Testis (tissue), 2 donors: ENCODE data around the gene SNED1.

Experiments used
- CTCF ChIP-seq, 3 experiments: fragments of 450-650 bp in 2 of 3; fragments of 200-600 bp in 1 of 3; sonication (generic) in 1 of 3; IDR thresholded peaks; one replicate each; pipeline ENCODE4 v1.5.1; 2016 to 2019; ENCODE audit warnings: antibody characterized with exemption in 3 of 3, mild to moderate bottlenecking in 2 of 3, moderate library complexity in 1 of 3
- POLR2A ChIP-seq: fragments of 450-650 bp; IDR thresholded peaks from one replicate; pipeline ENCODE4 v1.6.1; 2017; ENCODE audit warnings: antibody characterized with exemption, mild to moderate bottlenecking, moderate library complexity

DNA sequence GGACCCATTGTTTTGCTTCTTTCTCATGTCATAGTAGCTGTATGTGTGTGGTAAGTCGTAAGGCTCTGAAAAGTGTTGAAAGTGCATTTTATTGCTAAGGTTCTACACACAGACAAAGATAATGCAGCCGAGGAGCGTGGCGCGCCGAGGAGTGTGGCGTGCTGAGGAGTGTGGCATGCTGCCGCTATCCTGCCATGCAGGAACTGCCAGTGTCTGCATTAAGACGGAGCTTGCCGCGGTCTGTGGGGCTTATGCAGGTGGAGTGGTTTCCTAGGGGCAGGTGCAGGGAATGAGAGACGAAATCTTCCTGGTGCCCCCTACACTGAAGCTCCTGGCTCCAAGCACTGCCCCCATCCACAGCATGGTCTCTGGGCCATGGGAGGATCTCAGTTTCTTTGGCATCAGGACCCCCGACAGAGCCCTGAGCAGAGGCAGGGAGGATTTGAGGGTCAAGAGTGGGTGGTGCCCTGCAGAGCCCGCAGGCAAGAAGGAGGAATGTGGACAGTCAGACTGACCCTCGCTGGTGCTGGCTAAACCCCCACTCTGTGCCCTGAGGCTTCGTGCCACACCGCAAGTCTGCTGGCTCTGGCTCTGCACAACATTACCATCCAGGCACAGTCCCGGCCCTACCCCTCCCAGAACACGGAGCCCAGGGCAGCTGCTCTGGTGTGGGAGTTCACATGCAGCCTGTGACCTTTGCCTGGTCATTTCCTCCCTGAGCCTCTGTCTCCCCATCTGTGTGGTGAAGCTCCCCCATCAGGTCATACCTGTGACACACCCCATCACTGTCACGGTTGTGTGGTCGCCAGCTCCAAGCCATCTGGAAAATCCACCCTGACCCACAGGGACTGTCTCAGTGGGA is 3.2 kb downstream of the SNED1 start:
- no peak for TF ChIP-seq POLR2A
- TF ChIP-seq CTCF (IDR thresholded peaks at IDR 0.05), result no peak
